ENCODE measurements around the gene ADIPOR2. TPM values are rescaled to one million over a fixed set of nuclear protein-coding genes. Genes with fewer than 3 reads are reported as not detected.
A peak's percentile ranks its signal among the peaks of the same experiment; 100 is the strongest.
"Not testable (repeated sequence)": the region's sequence is repeated elsewhere in the genome, so short reads cannot be mapped to it uniquely, and the experiment has no call there.

Gene ADIPOR2
- total RNA-seq, 4 donors from 2014 or later, result 29.5 to 44.3 (median 37.1) TPM

- no peak overlapping the region for H3K4me3 ChIP-seq (ENCODE audit: low read depth, poor library complexity, severe bottlenecking)
- WGBS, 2 donors, result 73 to 78% methylated on average over 3 of the region's 3 CpGs
- TF ChIP-seq, protein P1, sequence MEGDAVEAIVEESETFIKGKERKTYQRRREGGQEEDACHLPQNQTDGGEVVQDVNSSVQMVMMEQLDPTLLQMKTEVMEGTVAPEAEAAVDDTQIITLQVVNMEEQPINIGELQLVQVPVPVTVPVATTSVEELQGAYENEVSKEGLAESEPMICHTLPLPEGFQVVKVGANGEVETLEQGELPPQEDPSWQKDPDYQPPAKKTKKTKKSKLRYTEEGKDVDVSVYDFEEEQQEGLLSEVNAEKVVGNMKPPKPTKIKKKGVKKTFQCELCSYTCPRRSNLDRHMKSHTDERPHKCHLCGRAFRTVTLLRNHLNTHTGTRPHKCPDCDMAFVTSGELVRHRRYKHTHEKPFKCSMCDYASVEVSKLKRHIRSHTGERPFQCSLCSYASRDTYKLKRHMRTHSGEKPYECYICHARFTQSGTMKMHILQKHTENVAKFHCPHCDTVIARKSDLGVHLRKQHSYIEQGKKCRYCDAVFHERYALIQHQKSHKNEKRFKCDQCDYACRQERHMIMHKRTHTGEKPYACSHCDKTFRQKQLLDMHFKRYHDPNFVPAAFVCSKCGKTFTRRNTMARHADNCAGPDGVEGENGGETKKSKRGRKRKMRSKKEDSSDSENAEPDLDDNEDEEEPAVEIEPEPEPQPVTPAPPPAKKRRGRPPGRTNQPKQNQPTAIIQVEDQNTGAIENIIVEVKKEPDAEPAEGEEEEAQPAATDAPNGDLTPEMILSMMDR (IDR thresholded peaks at IDR 0.05), result no peak
- TF ChIP-seq POLR2A (IDR thresholded peaks at IDR 0.05), result no peak
- intact Hi-C loops (cut with DNase I; ENCODE audit: low total_unique reads), result no loop called here
- DNase-seq (ENCODE audit: low spot score in 2 of 2), result no peak
Observed at GRCh38 chr12:1703771-1704722, 13.2 kb downstream of the ADIPOR2 start.

GRCh38 chr12:1705774-1706631 is 15.1 kb downstream of the ADIPOR2 start:
- no peak overlapping the region for H3K4me3 ChIP-seq (ENCODE audit: low read depth, poor library complexity, severe bottlenecking)
- TF ChIP-seq POLR2A (IDR thresholded peaks at IDR 0.05), result no peak
- TF ChIP-seq, protein P1 (IDR thresholded peaks at IDR 0.05), result no peak
- WGBS, 2 donors, result 88 to 89% methylated on average over 3 of the region's 3 CpGs
- no peak for DNase-seq (ENCODE audit: low spot score in 2 of 2)
- intact Hi-C loops (cut with DNase I; ENCODE audit: low total_unique reads), result no loop called here

DNA sequence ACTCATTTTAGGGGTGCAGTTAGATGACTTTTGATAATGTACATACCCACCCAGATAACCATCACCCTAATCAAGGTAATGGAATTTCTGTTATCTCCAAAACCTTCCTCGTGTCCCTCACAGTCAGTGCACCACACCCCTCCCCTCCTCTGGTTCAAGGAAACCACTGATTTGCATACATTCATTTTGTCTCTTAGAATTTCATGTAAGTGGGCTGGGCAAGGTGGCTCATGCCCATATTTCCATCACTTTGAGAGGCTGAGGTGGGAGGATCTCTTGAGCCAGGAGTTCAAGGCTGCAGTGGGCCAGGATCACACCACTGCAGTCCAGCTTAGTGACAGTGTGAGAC is 15.7 kb downstream of the ADIPOR2 start:
- H3K4me3 ChIP-seq (ENCODE audit: low read depth, poor library complexity, severe bottlenecking), result no peak overlapping the region
- intact Hi-C loops (cut with DNase I; ENCODE audit: low total_unique reads), result no loop called here
- DNase-seq (ENCODE audit: low spot score in 2 of 2), result no peak
- TF ChIP-seq POLR2A (IDR thresholded peaks at IDR 0.05), result no peak
- TF ChIP-seq, protein P1 (IDR thresholded peaks at IDR 0.05), result no peak
- 53 to 56% methylated on average over 1 of the region's 1 CpG for WGBS, 2 donors

DNA sequence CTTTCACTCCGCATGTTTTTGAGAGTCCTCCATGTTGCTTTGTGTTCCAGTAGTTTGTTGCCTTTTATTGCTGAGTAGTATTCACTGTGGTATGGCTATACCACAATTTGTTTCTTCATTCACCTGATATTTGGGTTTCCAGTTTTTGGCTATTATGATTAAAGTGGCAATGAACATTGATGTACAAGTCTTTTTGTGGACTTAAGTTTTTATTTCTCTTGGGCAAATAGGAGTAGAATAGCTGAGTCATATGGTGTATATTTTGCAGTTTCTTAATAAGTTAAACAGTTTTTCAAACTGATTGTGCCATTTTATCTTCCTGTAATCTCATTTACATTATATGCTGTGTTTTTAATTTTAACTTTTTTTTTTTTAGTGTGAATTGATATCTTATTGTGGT is 16.2 kb downstream of the ADIPOR2 start:
- WGBS, 2 donors, result 96 to 100% methylated on average over 1 of the region's 1 CpG
- intact Hi-C loops (cut with DNase I; ENCODE audit: low total_unique reads), result no loop called here
- no peak for TF ChIP-seq POLR2A (IDR thresholded peaks at IDR 0.05)
- TF ChIP-seq, protein P1 (IDR thresholded peaks at IDR 0.05), result no peak
- no peak overlapping the region for H3K4me3 ChIP-seq (ENCODE audit: low read depth, poor library complexity, severe bottlenecking)
- DNase-seq (ENCODE audit: low spot score in 2 of 2), result no peak

GRCh38 chr12:1709968-1710367 is 19.1 kb downstream of the ADIPOR2 start:
- DNase-seq (ENCODE audit: low spot score in 2 of 2); H3K4me3 ChIP-seq (ENCODE audit: low read depth, poor library complexity, severe bottlenecking); intact Hi-C loops (cut with DNase I; ENCODE audit: low total_unique reads): not testable (repeated sequence)
- 98% methylated on average over 5 of the region's 5 CpGs for WGBS, 2 donors

DNA sequence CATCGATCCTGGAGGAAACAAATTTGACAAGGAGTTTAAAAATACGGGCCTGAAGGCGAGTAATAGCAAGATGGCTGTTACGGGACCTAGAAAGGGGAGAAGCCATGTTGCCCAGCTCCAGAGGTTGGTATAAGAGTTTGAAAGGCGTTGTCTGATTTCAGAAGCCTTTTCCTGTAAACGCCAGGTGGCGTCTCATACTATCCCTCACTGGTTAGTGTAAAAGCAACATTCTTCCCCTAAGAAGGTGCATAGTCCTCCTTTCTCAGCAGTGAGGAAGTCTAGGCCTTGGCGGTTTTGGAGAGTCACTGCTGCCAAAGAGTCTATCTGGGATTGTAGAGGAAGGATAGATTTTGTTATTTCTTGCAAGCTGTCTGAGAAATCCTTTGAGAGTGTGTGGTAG is 20.0 kb downstream of the ADIPOR2 start:
- intact Hi-C loops (cut with DNase I; ENCODE audit: low total_unique reads); H3K4me3 ChIP-seq (ENCODE audit: low read depth, poor library complexity, severe bottlenecking); DNase-seq (ENCODE audit: low spot score in 2 of 2): not testable (repeated sequence)
- WGBS, 2 donors, result 93 to 97% methylated on average over 8 of the region's 8 CpGs

DNA sequence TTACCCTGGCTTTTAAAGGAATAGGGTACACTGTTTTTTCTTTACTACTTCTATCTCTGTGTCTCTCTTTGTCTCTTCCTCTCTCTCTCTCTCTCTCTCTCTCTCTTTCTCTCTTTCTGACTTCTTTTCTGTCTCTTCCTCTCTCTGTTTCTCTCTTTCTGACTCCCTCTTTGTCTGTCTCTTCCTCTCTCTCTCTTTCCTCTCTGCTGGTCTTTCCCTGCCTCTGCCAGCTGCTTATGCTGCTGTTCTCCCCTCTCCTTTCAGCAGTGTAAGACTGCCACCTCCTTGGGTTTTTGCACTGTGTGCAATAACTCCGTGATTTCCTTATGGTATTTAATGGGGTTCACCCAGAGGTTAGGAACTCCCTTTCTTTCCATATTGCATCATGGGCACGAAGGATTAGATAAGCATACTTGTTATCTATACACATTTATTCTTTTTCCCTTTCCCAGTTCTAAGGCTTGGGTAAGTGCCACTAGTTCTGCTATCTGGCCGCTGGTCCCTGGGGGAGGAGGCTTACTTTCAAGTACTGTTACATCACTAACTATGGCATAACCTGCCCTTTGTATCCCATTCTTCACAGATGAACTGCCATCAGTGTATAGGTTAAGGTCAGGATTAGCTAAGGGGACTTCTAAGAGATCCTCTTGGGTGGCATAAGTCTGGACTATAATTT is 20.8 kb downstream of the ADIPOR2 start:
- H3K4me3 ChIP-seq (ENCODE audit: low read depth, poor library complexity, severe bottlenecking); DNase-seq (ENCODE audit: low spot score in 2 of 2); intact Hi-C loops (cut with DNase I; ENCODE audit: low total_unique reads): not testable (repeated sequence)
- 50 to 69% methylated on average over 3 of the region's 3 CpGs for WGBS, 2 donors

- intact Hi-C loops (cut with DNase I; ENCODE audit: low total_unique reads); H3K4me3 ChIP-seq (ENCODE audit: low read depth, poor library complexity, severe bottlenecking): not testable (repeated sequence)
- DNase-seq (ENCODE audit: low spot score in 2 of 2), result peak in 1 of 2 donors; percentile 29
- WGBS, 2 donors, result 95 to 97% methylated on average over 5 of the region's 5 CpGs
Observed at GRCh38 chr12:1712305-1712704, 21.4 kb downstream of the ADIPOR2 start.

GRCh38 chr12:1712852-1713251 is 22.0 kb downstream of the ADIPOR2 start:
- intact Hi-C loops (cut with DNase I; ENCODE audit: low total_unique reads); H3K4me3 ChIP-seq (ENCODE audit: low read depth, poor library complexity, severe bottlenecking): not testable (repeated sequence)
- WGBS, 2 donors, result 97 to 99% methylated on average over 5 of the region's 5 CpGs
- peak in 1 of 2 donors; percentile 34 for DNase-seq (ENCODE audit: low spot score in 2 of 2)

Measured in lower leg skin (tissue), 4 donors.